Esophagus squamous epithelium (tissue), 4 donors: ENCODE results near the gene FBXL19.

Experiments used
- POLR2A ChIP-seq, 4 donors: fragments of 450-650 bp; IDR thresholded peaks; one replicate each; pipeline ENCODE4 v1.6.1; 2017; ENCODE audit warnings: antibody characterized with exemption in 4 of 4, mild to moderate bottlenecking in 4 of 4, moderate library complexity in 3 of 4
- TF ChIP-seq, protein P1 (sequence below), 6 experiments: fragments of 450-650 bp in 4 of 6; fragments of 200-600 bp in 2 of 6; sonication (generic) in 2 of 6; IDR thresholded peaks; one replicate each; pipeline ENCODE4 v1.5.1; 2016 to 2019; ENCODE audit warnings: antibody characterized with exemption in 6 of 6, mild to moderate bottlenecking in 4 of 6, moderate library complexity in 4 of 6

DNA sequence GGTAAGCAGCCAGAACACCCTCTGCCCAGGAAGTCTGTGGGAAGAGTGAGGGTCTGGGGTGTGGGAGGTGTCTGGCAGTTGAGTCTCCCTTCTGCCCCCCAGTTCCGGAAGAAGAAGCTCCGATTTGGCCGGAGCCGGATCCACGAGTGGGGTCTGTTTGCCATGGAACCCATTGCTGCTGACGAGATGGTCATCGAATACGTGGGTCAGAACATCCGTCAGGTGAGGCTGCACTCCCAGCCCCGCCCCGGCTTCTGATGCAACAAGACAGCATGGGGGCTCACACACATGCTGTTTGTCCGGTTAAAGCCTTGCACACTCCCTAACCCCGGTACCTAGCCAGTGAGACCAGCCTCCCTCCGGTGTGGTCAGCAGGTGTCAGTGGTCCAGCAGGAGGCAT is 57.6 kb downstream of the FBXL19 start:
- no peak for TF ChIP-seq POLR2A (IDR thresholded peaks at IDR 0.05)
- TF ChIP-seq, protein P1, sequence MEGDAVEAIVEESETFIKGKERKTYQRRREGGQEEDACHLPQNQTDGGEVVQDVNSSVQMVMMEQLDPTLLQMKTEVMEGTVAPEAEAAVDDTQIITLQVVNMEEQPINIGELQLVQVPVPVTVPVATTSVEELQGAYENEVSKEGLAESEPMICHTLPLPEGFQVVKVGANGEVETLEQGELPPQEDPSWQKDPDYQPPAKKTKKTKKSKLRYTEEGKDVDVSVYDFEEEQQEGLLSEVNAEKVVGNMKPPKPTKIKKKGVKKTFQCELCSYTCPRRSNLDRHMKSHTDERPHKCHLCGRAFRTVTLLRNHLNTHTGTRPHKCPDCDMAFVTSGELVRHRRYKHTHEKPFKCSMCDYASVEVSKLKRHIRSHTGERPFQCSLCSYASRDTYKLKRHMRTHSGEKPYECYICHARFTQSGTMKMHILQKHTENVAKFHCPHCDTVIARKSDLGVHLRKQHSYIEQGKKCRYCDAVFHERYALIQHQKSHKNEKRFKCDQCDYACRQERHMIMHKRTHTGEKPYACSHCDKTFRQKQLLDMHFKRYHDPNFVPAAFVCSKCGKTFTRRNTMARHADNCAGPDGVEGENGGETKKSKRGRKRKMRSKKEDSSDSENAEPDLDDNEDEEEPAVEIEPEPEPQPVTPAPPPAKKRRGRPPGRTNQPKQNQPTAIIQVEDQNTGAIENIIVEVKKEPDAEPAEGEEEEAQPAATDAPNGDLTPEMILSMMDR (IDR thresholded peaks at IDR 0.05), result no peak
